Stimulated activated CD8-positive, alpha-beta memory T cell treated with anti-CD3 and anti-CD28 coated beads, Interleukin-4, amount 100 ng/mL, for 1 hour (primary cell): ENCODE results near the gene HFM1.
"Not testable (repeated sequence)": the region's sequence is repeated elsewhere in the genome, so short reads cannot be mapped to it uniquely, and the experiment has no call there.

Experiments
- DNase-seq, 2 donors: peaks; one replicate each; pipeline ENCODE4 v3.0.0-alpha.2; 2020; ENCODE audit warnings: low read depth in 2 of 2, low spot score in 1 of 2

The HFM1 gene

GRCh38 chr1:91381844-91382243, 22.8 kb downstream of the HFM1 start:
- no peak for DNase-seq

GRCh38 chr1:91374086-91374485, 30.6 kb downstream of the HFM1 start:
- DNase-seq, result no peak

- not testable (repeated sequence) for DNase-seq
Observed at GRCh38 chr1:91372230-91372629, 32.4 kb downstream of the HFM1 start.

- no peak for DNase-seq
Observed at GRCh38 chr1:91349524-91349923, 55.1 kb downstream of the HFM1 start.

DNA sequence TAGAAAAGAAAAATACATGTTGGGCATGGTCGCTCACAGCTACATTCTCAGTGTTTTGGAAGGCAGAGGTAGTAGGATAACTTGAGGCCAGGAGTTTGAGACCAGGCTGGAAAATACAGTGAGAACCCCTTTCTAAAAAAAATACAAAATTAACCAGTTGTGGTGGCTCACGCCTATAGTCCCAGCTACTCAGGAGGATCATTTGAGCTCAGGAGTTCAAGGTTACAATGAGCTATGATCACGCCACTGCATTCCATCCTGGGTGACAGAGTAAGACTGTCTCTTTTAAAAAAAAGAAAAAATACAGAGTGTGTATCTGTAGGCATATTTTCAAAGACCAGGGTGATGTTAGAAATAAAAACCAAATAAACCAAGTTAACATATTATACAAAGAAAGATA, 57.8 kb downstream of the HFM1 start:
- no peak for DNase-seq

GRCh38 chr1:91345395-91346005, 59.1 kb downstream of the HFM1 start:
- DNase-seq, result no peak

GRCh38 chr1:91338501-91338900, 66.1 kb downstream of the HFM1 start:
- no peak for DNase-seq

- no peak for DNase-seq
Observed at GRCh38 chr1:91335603-91336002, 69.0 kb downstream of the HFM1 start.

- no peak for DNase-seq
Observed at GRCh38 chr1:91334856-91335255, 69.8 kb downstream of the HFM1 start.

- no peak for DNase-seq
Observed at GRCh38 chr1:91325456-91325855, 79.2 kb downstream of the HFM1 start.

DNA sequence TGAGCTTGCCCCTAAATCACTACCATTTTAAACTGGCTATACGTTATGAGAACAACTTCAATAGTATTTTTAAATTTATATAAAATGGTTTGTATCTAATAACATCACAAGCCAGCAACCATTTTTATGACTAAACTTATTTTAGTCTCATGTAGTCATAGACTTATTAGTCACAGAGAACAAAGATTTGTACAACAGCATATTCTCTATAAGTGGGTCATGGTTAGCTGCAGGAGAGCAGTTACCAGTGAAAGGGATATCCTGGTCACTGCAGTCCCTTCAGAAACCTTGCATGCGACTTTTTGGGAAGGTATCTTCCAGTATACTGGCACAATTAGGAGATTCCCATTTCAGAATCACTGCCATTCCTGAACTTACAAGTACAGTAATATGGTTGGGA, 90.0 kb downstream of the HFM1 start:
- DNase-seq, result no peak

DNA sequence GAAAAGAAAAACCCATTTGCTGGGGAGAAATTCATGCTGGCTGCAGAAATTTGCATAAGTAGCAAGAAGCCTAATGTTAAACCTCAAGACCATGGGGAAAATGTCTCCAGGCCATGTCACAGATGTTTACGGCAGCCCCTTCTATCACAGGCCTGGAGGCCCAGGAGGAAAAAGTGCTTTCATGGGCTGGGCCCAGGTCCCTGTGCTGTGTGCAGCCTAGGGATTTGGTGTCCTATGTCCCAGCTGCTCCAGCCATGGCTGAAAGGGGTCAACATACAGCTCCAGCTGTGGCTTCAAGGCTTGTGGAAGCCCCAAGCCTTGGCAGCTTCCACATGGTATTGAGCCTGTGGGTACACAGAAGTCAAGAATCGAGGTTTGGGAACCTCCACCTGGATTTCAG, 93.0 kb downstream of the HFM1 start:
- no peak for DNase-seq

- no peak for DNase-seq
Observed at GRCh38 chr1:91308544-91308943, 96.1 kb downstream of the HFM1 start.

DNA sequence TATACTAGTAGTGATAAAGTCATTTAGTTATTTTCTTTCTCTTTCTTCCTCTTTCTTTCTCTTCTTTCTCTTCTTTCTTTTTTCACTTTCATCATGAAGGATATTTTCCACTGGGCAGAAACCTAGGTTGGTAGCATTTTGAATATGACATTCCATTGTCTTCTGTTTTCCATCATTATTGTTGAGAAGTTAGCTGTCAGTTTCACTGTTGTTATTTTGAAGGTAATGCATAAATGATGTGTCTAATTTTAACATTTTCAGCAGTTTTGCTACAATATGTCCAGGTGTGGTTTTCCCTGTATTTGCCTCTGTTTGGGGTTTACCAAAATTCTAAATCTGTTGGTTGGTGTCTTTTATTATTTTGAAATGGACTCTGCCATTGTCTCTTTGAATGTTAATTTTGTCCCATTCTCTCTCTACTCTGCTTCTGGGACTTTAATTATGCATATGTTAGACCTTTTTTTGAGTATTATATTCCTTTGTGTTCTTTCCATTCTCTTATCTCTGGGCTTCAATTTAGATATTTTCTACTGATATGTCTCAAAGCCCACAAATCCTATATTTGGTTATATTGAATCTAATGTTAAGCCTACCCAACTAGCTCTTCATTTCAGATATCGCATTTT, 96.7 kb downstream of the HFM1 start:
- no peak for DNase-seq

DNA sequence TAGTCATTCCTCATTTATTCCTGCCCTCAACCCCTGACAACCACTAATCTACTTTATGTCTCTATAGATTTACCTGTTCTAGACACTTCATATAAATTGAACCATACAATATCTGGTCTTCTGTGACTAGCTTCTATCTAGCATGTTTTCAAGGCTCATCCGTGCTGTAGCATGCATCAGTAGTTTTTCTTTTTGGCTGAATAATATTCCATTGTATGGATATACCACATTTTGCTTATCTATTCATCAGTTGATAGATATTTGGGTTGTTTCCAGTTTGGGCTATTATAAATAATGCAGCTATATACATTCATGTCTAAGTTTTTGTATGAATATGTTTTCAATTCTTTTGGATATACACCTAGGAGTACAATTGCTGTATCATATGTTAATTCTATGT, 101.5 kb downstream of the HFM1 start:
- DNase-seq, result no peak

DNA sequence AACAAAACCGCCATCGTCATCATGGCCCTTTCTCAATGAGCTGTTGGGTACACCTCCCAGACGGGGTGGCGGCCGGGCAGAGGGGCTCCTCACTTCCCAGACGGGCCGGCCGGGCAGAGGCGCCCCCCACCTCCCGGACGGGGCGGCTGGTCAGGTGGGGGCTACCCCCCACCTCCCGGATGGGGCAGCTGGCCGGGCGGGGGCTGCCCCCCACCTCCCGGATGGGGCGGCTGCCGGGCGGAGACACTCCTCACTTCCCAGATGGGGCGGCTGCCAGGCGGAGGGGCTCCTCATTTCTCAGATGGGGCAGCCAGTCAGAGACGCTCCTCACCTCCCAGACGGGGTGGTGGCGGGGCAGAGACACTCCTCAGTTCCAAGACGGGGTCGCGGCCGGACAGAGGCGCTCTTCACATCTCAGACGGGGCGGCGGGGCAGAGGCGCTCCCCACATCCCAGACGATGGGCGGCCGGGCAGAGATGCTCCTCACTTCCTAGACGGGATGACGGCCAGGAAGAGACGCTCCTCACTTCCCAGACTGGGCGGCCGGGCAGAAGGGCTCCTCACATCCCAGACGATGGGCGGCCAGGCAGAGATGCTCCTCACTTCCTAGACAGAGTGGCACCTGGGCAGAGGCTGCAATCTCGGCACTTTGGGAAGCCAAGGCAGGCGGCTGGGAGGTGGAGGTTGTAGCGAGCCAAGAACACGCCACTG, 115.6 kb downstream of the HFM1 start:
- not testable (repeated sequence) for DNase-seq

GRCh38 chr1:91286962-91287317, 117.7 kb downstream of the HFM1 start:
- not testable (repeated sequence) for DNase-seq

DNA sequence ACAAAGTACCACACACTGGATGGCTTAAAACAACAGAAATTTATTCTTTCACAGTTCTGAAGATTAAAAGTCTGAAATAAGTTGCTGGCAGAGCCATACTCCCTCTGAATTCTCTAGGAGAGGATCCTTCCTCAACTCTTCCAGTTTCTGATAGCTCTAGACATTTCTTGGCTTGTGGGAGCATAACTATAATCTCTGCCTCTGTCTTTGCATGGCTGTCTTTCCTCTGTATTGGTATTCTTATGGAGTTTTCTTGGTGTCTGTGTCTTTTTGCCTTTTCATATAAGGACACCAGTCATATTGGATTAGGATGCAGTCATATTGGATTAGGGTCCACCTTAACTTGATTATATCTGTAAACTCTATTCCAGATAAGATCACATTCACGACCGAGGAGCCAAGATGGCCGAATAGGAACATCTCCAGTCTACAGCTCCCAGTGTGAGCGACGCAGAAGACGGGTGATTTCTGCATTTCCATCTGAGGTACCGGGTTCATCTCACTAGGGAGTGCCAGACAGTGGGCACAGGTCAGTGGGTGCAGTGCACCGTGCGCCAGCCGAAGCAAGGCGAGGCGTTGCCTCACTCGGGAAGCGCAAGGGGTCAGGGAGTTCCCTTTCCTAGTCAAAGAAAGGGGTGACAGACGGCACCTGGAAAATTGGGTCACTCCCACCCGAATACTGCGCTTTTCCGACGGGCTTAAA, 118.2 kb downstream of the HFM1 start:
- DNase-seq, result not testable (repeated sequence)

DNA sequence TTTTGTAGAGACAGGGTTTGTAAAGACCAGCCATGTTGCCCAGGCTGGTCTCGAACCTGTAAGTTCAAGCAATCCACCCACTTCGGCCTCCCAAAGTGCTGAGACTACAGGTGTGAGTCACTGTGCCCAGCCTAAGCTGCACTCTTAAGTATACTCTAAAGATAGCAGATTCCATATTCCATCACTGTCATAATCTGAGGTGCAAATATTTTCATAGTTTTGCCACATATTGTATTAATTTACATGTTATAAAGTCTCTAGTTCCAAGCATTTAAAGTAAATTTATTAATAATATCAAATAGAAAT, 121.3 kb downstream of the HFM1 start:
- no peak for DNase-seq

DNA sequence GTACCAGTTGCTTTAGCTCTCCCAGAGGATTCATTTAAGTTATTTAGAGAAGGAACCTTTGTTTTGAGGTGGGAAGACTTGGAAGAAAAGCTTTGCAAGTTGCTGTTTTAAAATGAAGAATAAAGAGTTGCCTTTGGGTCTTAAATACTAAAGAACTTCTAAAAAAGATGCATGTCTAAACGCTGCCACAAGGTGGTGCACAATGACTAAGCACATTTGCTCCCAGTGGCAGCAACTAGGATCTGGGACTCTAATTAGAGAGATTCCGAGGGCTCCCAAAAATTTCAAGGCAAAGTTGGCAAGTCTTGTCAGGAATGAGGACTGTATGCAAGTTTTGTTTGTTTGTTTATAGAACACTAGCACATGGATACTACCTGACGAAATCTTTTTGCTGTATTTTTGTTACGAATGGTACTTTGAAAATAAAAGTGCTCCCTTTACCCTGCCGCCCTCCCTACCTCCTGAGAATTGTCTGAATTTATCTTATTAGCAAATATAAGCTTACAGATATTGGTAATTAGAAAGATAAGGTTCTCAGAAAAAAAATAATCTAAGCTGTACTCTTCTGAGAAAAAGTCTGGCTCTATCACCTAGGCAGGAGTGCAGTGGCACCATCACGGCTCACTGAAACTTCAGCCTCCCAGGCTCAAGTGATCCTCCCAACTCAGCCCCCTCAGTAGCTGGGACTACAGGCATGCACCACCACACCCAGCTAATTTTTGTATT, 121.8 kb downstream of the HFM1 start:
- peak; percentile 5 to 12 for DNase-seq

- DNase-seq, result no peak
Observed at GRCh38 chr1:91281782-91282181, 122.9 kb downstream of the HFM1 start.

DNA sequence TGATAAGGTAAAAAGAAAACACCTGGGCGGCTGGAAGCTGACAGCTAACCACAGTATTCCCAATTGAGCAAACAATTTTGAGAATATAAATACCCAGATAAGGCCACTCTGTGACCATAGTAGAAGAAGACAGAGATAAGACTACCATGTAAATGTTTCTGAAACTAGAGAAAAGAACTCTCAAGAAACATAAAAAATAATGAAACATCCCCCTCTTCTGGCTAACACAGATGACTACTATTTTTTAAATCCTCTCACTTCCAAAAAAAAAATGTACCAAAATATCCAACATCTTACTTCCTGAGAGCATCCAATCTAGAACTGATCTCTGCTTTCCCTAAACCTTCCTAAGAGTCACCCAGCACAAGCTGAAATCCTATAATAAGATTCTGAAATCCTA, 125.9 kb downstream of the HFM1 start:
- no peak for DNase-seq
